IPS-20b (cell line): ENCODE measurements around the gene ANGPTL3.
"Not testable (repeated sequence)": the region's sequence is repeated elsewhere in the genome, so short reads cannot be mapped to it uniquely, and the experiment has no call there.

Experiments used
- H3K27ac ChIP-seq: one replicate; pipeline ENCODE4 v1.5.1; 2013; ENCODE audit warnings: low read length
- H3K27me3 ChIP-seq: 2 replicates; pipeline ENCODE4 v1.6.1; 2013; ENCODE audit warnings: mild to moderate bottlenecking, low read length, inconsistent platforms; ENCODE audit not compliant: insufficient read depth
- H3K36me3 ChIP-seq: 2 replicates; pipeline ENCODE4 v1.6.1; 2013; ENCODE audit warnings: low read depth, mild to moderate bottlenecking, inconsistent platforms, low read length, moderate library complexity; ENCODE audit not compliant: insufficient read depth
- H3K4me1 ChIP-seq: 2 replicates; pipeline ENCODE4 v1.6.1; 2013; ENCODE audit warnings: mild to moderate bottlenecking, control low read depth, inconsistent platforms, low read length, moderate library complexity; ENCODE audit not compliant: insufficient read depth
- H3K4me3 ChIP-seq: 2 replicates; pipeline ENCODE4 v1.5.1; 2013; ENCODE audit warnings: mild to moderate bottlenecking, low read length, inconsistent platforms
- H3K9ac ChIP-seq: 2 replicates; pipeline ENCODE4 v1.6.1; 2013; ENCODE audit warnings: low read depth, mild to moderate bottlenecking, inconsistent platforms, low read length, moderate library complexity
- H3K9me3 ChIP-seq: 2 replicates; pipeline ENCODE4 v1.6.1; 2013; ENCODE audit warnings: mild to moderate bottlenecking, low read depth, low read length, inconsistent platforms; ENCODE audit not compliant: insufficient read depth

ANGPTL3 gene

GRCh38 chr1:62593825-62594394 is 3.4 kb upstream of the ANGPTL3 start:
- H3K4me1 ChIP-seq: 0 out of 2 replicates have a peak, but pooled peaks cover 4% of the 10 kb centered on the region
- H3K9me3 ChIP-seq: no peaks in the 10 kb centered on the region
- H3K4me3 ChIP-seq: no peak overlapping the region
- H3K9ac ChIP-seq: no peak overlapping the region
- H3K27ac ChIP-seq: no peak overlapping the region
- no peaks in the 10 kb centered on the region for H3K27me3 ChIP-seq
- no peaks in the 10 kb centered on the region for H3K36me3 ChIP-seq

- Histone ChIP-seq H3K36me3 (no peaks in the 10 kb centered on the region), H3K9me3 (no peaks in the 10 kb centered on the region), H3K9ac (no peak overlapping the region), H3K4me1 (0 out of 2 replicates have a peak, but pooled peaks cover 4% of the 10 kb centered on the region), H3K4me3 (no peak overlapping the region), H3K27me3 (no peaks in the 10 kb centered on the region), H3K27ac (no peak overlapping the region)
These were observed 1.7 kb upstream of the ANGPTL3 start for GRCh38 chr1:62595647-62596046.

GRCh38 chr1:62599044-62599443 is 1.7 kb downstream of the ANGPTL3 start:
- H3K9ac ChIP-seq: no peak overlapping the region
- no peak overlapping the region for H3K27ac ChIP-seq
- H3K36me3 ChIP-seq: no peaks in the 10 kb centered on the region
- H3K27me3 ChIP-seq: no peaks in the 10 kb centered on the region
- no peak overlapping the region for H3K4me3 ChIP-seq
- no peaks in the 10 kb centered on the region for H3K9me3 ChIP-seq
- no peaks in the 10 kb centered on the region for H3K4me1 ChIP-seq

GRCh38 chr1:62601457-62601856 is 4.1 kb downstream of the ANGPTL3 start:
- Histone ChIP-seq H3K9me3 (no peaks in the 10 kb centered on the region), H3K4me3 (no peak overlapping the region), H3K4me1 (no peaks in the 10 kb centered on the region), H3K36me3 (no peaks in the 10 kb centered on the region), H3K27ac (no peak overlapping the region), H3K9ac (no peak overlapping the region), H3K27me3 (no peaks in the 10 kb centered on the region)

- no peaks in the 10 kb centered on the region for H3K9me3 ChIP-seq
- H3K36me3 ChIP-seq: no peaks in the 10 kb centered on the region
- H3K27me3 ChIP-seq: no peaks in the 10 kb centered on the region
- no peak overlapping the region for H3K4me3 ChIP-seq
- peaks cover 2% of the 10 kb centered on the region; the same call in 1 of the 2 replicates for H3K4me1 ChIP-seq
- H3K27ac ChIP-seq: no peak overlapping the region
- no peak overlapping the region for H3K9ac ChIP-seq
These were observed 11.6 kb downstream of the ANGPTL3 start for GRCh38 chr1:62608905-62609304.

GRCh38 chr1:62610588-62610987 is 13.3 kb downstream of the ANGPTL3 start:
- not testable (repeated sequence) for H3K27ac ChIP-seq, H3K27me3 ChIP-seq, H3K9me3 ChIP-seq, H3K4me1 ChIP-seq, H3K36me3 ChIP-seq, H3K9ac ChIP-seq, H3K4me3 ChIP-seq

- no peak overlapping the region for H3K27ac ChIP-seq
- no peaks in the 10 kb centered on the region for H3K27me3 ChIP-seq
- H3K9me3 ChIP-seq: no peaks in the 10 kb centered on the region
- peaks cover 2% of the 10 kb centered on the region; the same call in 1 of the 2 replicates for H3K4me1 ChIP-seq
- peaks cover 5% of the 10 kb centered on the region; the same call in 1 of the 2 replicates for H3K36me3 ChIP-seq
- H3K4me3 ChIP-seq: no peak overlapping the region
- H3K9ac ChIP-seq: no peak overlapping the region
These were observed 15.4 kb downstream of the ANGPTL3 start for GRCh38 chr1:62612770-62613169.

- no peak overlapping the region for H3K27ac ChIP-seq
- H3K36me3 ChIP-seq: peaks cover 10% of the 10 kb centered on the region; the same call in 1 of the 2 replicates
- H3K9ac ChIP-seq: no peak overlapping the region
- no peaks in the 10 kb centered on the region for H3K27me3 ChIP-seq
- H3K9me3 ChIP-seq: no peaks in the 10 kb centered on the region
- H3K4me3 ChIP-seq: no peak overlapping the region
- peaks cover 2% of the 10 kb centered on the region; the same call in 1 of the 2 replicates for H3K4me1 ChIP-seq
These were observed 16.0 kb downstream of the ANGPTL3 start for GRCh38 chr1:62613325-62613727.

GRCh38 chr1:62613890-62614289 is 16.6 kb downstream of the ANGPTL3 start:
- H3K36me3 ChIP-seq: peaks cover 11% of the 10 kb centered on the region; the same call in 1 of the 2 replicates
- H3K27me3 ChIP-seq: no peaks in the 10 kb centered on the region
- H3K4me1 ChIP-seq: peaks cover 2% of the 10 kb centered on the region; the same call in 1 of the 2 replicates
- no peaks in the 10 kb centered on the region for H3K9me3 ChIP-seq
- H3K27ac ChIP-seq: no peak overlapping the region
- no peak overlapping the region for H3K9ac ChIP-seq
- no peak overlapping the region for H3K4me3 ChIP-seq

- H3K27ac ChIP-seq: no peak overlapping the region
- no peak overlapping the region for H3K9ac ChIP-seq
- no peaks in the 10 kb centered on the region for H3K9me3 ChIP-seq
- H3K27me3 ChIP-seq: no peaks in the 10 kb centered on the region
- peaks cover 11% of the 10 kb centered on the region; the same call in 1 of the 2 replicates for H3K36me3 ChIP-seq
- no peak overlapping the region for H3K4me3 ChIP-seq
- H3K4me1 ChIP-seq: no peaks in the 10 kb centered on the region
These were observed 24.6 kb downstream of the ANGPTL3 start for GRCh38 chr1:62621907-62622306.

GRCh38 chr1:62625415-62625814 is 28.1 kb downstream of the ANGPTL3 start:
- H3K27ac ChIP-seq: no peak overlapping the region
- H3K9ac ChIP-seq: no peak overlapping the region
- no peaks in the 10 kb centered on the region for H3K9me3 ChIP-seq
- no peak overlapping the region for H3K4me3 ChIP-seq
- H3K4me1 ChIP-seq: no peaks in the 10 kb centered on the region
- H3K27me3 ChIP-seq: no peaks in the 10 kb centered on the region
- peaks cover 3% of the 10 kb centered on the region; the same call in 1 of the 2 replicates for H3K36me3 ChIP-seq

GRCh38 chr1:62628506-62628905 is 31.2 kb downstream of the ANGPTL3 start:
- no peak overlapping the region for H3K9ac ChIP-seq
- H3K27ac ChIP-seq: no peak overlapping the region
- H3K27me3 ChIP-seq: no peaks in the 10 kb centered on the region
- H3K36me3 ChIP-seq: peaks cover 24% of the 10 kb centered on the region; the same call in 1 of the 2 replicates
- no peak overlapping the region for H3K4me3 ChIP-seq
- no peaks in the 10 kb centered on the region for H3K4me1 ChIP-seq
- H3K9me3 ChIP-seq: no peaks in the 10 kb centered on the region
